HEK293T (cell line): ENCODE results near the gene OR2A12.

Source experiments
- BHLHE40 ChIP-seq: fragments of 450-650 bp; IDR thresholded peaks from 2 replicates; pipeline ENCODE4 v1.6.1; 2016; ENCODE audit warnings: mild to moderate bottlenecking, moderate library complexity, borderline replicate concordance
- CTBP1 ChIP-seq: fragments of 450-650 bp; IDR thresholded peaks from 2 replicates; pipeline ENCODE4 v1.6.1; 2016; ENCODE audit warnings: borderline replicate concordance
- ELF4 ChIP-seq: fragments of 450-650 bp; IDR thresholded peaks from 2 replicates; pipeline ENCODE4 v1.6.1; 2017; ENCODE audit warnings: antibody characterized with exemption
- FOXA1 ChIP-seq: fragments of 450-650 bp; IDR thresholded peaks from 2 replicates; pipeline ENCODE4 v1.6.1; 2016; ENCODE audit warnings: mild to moderate bottlenecking
- FOXM1 ChIP-seq: fragments of 450-650 bp; IDR thresholded peaks from 2 replicates; pipeline ENCODE4 v1.6.1; 2017; ENCODE audit warnings: mild to moderate bottlenecking, borderline replicate concordance
- NFRKB ChIP-seq: fragments of 450-650 bp; IDR thresholded peaks from 2 replicates; pipeline ENCODE4 v1.6.1; 2016; ENCODE audit warnings: mild to moderate bottlenecking, moderate library complexity
- SP1 ChIP-seq: fragments of 450-650 bp; IDR thresholded peaks from 2 replicates; pipeline ENCODE4 v1.6.1; 2017
- SUZ12 ChIP-seq: fragments of 450-650 bp; IDR thresholded peaks from 2 replicates; pipeline ENCODE4 v1.6.1; 2016; ENCODE audit warnings: mild to moderate bottlenecking
- TARDBP ChIP-seq: fragments of 450-650 bp; IDR thresholded peaks from 2 replicates; pipeline ENCODE4 v1.6.1; 2016
- TF ChIP-seq, protein P1 (sequence below): fragments of 450-650 bp; IDR thresholded peaks from 2 replicates; pipeline ENCODE4 v1.6.1; 2016

GRCh38 chr7:144105211-144105610 lies 19.1 kb downstream of the OR2A12 start:
- TF ChIP-seq BHLHE40: no peak
- no peak for TF ChIP-seq NFRKB
- TF ChIP-seq SP1: no peak
- TF ChIP-seq SUZ12: no peak
- TF ChIP-seq TARDBP: no peak
- no peak for TF ChIP-seq FOXA1
- TF ChIP-seq, protein P1, sequence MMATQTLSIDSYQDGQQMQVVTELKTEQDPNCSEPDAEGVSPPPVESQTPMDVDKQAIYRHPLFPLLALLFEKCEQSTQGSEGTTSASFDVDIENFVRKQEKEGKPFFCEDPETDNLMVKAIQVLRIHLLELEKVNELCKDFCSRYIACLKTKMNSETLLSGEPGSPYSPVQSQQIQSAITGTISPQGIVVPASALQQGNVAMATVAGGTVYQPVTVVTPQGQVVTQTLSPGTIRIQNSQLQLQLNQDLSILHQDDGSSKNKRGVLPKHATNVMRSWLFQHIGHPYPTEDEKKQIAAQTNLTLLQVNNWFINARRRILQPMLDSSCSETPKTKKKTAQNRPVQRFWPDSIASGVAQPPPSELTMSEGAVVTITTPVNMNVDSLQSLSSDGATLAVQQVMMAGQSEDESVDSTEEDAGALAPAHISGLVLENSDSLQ: no peak
- no peak for TF ChIP-seq CTBP1
- TF ChIP-seq FOXM1: no peak
- no peak for TF ChIP-seq ELF4
